Type B pancreatic cell (in vitro differentiated cells): ENCODE data around the gene SH2D6. TPM values are rescaled to one million over a fixed set of nuclear protein-coding genes. Genes with fewer than 3 reads are reported as not detected.

Source experiments
- DNase-seq: peaks from one replicate; pipeline ENCODE4 v3.0.0; 2021; ENCODE audit warnings: mixed read lengths; ENCODE audit not compliant: unreplicated experiment; ENCODE audit errors: extremely low spot score
- H3K27ac Mint-ChIP-seq: 2 replicates; pipeline ENCODE4 v1.8.0; 2021; ENCODE audit warnings: mild to moderate bottlenecking, mixed read lengths
- H3K27me3 Mint-ChIP-seq: 2 replicates; pipeline ENCODE4 v1.8.0; 2021; ENCODE audit warnings: mixed read lengths
- H3K36me3 Mint-ChIP-seq: 2 replicates; pipeline ENCODE4 v1.8.0; 2021; ENCODE audit warnings: mixed read lengths
- H3K4me1 Mint-ChIP-seq: one replicate; pipeline ENCODE4 v1.8.0; 2021; ENCODE audit warnings: mixed read lengths; ENCODE audit not compliant: unreplicated experiment
- H3K4me3 Mint-ChIP-seq: 2 replicates; pipeline ENCODE4 v1.8.0; 2021; ENCODE audit warnings: mild to moderate bottlenecking, mixed read lengths
- H3K9me3 Mint-ChIP-seq: 2 replicates; pipeline ENCODE4 v1.8.0; 2021; ENCODE audit warnings: mixed read lengths
- CTCF ChIP-seq: fragments of 200-600 bp; sonication (generic); conservative IDR thresholded peaks from 2 replicates; pipeline ENCODE4 v1.5.0; 2021; ENCODE audit warnings: antibody characterized with exemption, mild to moderate bottlenecking
- total RNA-seq: library from RNA; stranded (reverse); gene quantifications from 2 replicates; pipeline ENCODE4 v1.2.1, GENCODE V29; 2021; ENCODE audit warnings: low replicate concordance

The SH2D6 gene
- total RNA-seq, 1 donor from 2014 or later, result 0.97 TPM

GRCh38 chr2:85399183-85399455, 19.4 kb upstream of the SH2D6 start:
- no peaks in the 10 kb centered on the region for H3K27me3 Mint-ChIP-seq
- H3K4me3 Mint-ChIP-seq, result no peak overlapping the region
- peaks cover 7% of the 10 kb centered on the region for H3K36me3 Mint-ChIP-seq
- H3K4me1 Mint-ChIP-seq, result peaks cover 12% of the 10 kb centered on the region
- no peak for DNase-seq
- no peak for TF ChIP-seq CTCF
- H3K27ac Mint-ChIP-seq, result peak overlapping the region; percentile 70
- H3K9me3 Mint-ChIP-seq, result no peaks in the 10 kb centered on the region

- peaks cover 2% of the 10 kb centered on the region for H3K9me3 Mint-ChIP-seq
- H3K27me3 Mint-ChIP-seq, result no peaks in the 10 kb centered on the region
- no peak overlapping the region for H3K4me3 Mint-ChIP-seq
- no peak for DNase-seq
- TF ChIP-seq CTCF, result no peak
- H3K27ac Mint-ChIP-seq, result peak overlapping the region; percentile 39
- peaks cover 6% of the 10 kb centered on the region for H3K36me3 Mint-ChIP-seq
- H3K4me1 Mint-ChIP-seq, result peaks cover 13% of the 10 kb centered on the region
These were observed 18.5 kb upstream of the SH2D6 start for GRCh38 chr2:85400023-85400422.

GRCh38 chr2:85400541-85401463, 17.7 kb upstream of the SH2D6 start:
- TF ChIP-seq CTCF, result no peak
- Mint-ChIP-seq H3K4me3 (no peak overlapping the region), H3K4me1 (peaks cover 21% of the 10 kb centered on the region), H3K27me3 (no peaks in the 10 kb centered on the region), H3K9me3 (peaks cover 5% of the 10 kb centered on the region), H3K27ac (peak overlapping the region; percentile 39), H3K36me3 (peaks cover 6% of the 10 kb centered on the region)
- DNase-seq, result no peak

GRCh38 chr2:85401464-85401805, 17.1 kb upstream of the SH2D6 start:
- Mint-ChIP-seq H3K4me3 (no peak overlapping the region), H3K36me3 (peaks cover 6% of the 10 kb centered on the region), H3K9me3 (peaks cover 5% of the 10 kb centered on the region), H3K27ac (no peak overlapping the region), H3K4me1 (peaks cover 18% of the 10 kb centered on the region), H3K27me3 (no peaks in the 10 kb centered on the region)
- no peak for TF ChIP-seq CTCF
- no peak for DNase-seq

- H3K9me3 Mint-ChIP-seq, result peaks cover 5% of the 10 kb centered on the region
- no peak for TF ChIP-seq CTCF
- peaks cover 6% of the 10 kb centered on the region for H3K36me3 Mint-ChIP-seq
- peaks cover 14% of the 10 kb centered on the region for H3K4me1 Mint-ChIP-seq
- DNase-seq, result no peak
- H3K4me3 Mint-ChIP-seq, result no peak overlapping the region
- H3K27ac Mint-ChIP-seq, result no peak overlapping the region
- no peaks in the 10 kb centered on the region for H3K27me3 Mint-ChIP-seq
These were observed 16.7 kb upstream of the SH2D6 start for GRCh38 chr2:85401844-85402243.
